GM19351 (cell line): ENCODE data around the gene GASK1A.
"Not testable (repeated sequence)": the region's sequence is repeated elsewhere in the genome, so short reads cannot be mapped to it uniquely, and the experiment has no call there.

Experiments
- ATAC-seq: cut with Tn5 transposase; IDR thresholded peaks from one replicate; pipeline ENCODE4 v1.9.1; 2021; ENCODE audit warnings: mild to moderate bottlenecking, moderate library complexity; ENCODE audit not compliant: unreplicated experiment

The GASK1A gene

GRCh38 chr3:43030162-43030935 is 51.2 kb downstream of the GASK1A start:
- no peak for ATAC-seq

- no peak for ATAC-seq
Measured at GRCh38 chr3:43031485-43031884, 52.4 kb downstream of the GASK1A start.

GRCh38 chr3:43031889-43032545 is 52.9 kb downstream of the GASK1A start:
- no peak for ATAC-seq

GRCh38 chr3:43032646-43033628 is 53.8 kb downstream of the GASK1A start:
- ATAC-seq = no peak

GRCh38 chr3:43034200-43034599 is 55.1 kb downstream of the GASK1A start:
- no peak for ATAC-seq

- no peak for ATAC-seq
Measured at GRCh38 chr3:43034911-43035310, 55.8 kb downstream of the GASK1A start.

- ATAC-seq = no peak
Measured at GRCh38 chr3:43035801-43036365, 56.8 kb downstream of the GASK1A start.

- no peak for ATAC-seq
Measured at GRCh38 chr3:43036621-43037423, 57.7 kb downstream of the GASK1A start.

GRCh38 chr3:43038010-43038409 is 58.9 kb downstream of the GASK1A start:
- ATAC-seq = no peak

- ATAC-seq = no peak
Measured at GRCh38 chr3:43041517-43041916, 62.4 kb downstream of the GASK1A start.

- ATAC-seq = no peak
Measured at GRCh38 chr3:43043071-43043766, 64.1 kb downstream of the GASK1A start.

- ATAC-seq = no peak
Measured at GRCh38 chr3:43043793-43044192, 64.7 kb downstream of the GASK1A start.

GRCh38 chr3:43045079-43045478 is 66.0 kb downstream of the GASK1A start:
- ATAC-seq = not testable (repeated sequence)

GRCh38 chr3:43046583-43046982 is 67.5 kb downstream of the GASK1A start:
- ATAC-seq = no peak

- ATAC-seq = no peak
Measured at GRCh38 chr3:43048470-43048869, 69.4 kb downstream of the GASK1A start.

GRCh38 chr3:43053291-43053690 is 74.2 kb downstream of the GASK1A start:
- ATAC-seq = no peak

GRCh38 chr3:43054754-43055153 is 75.6 kb downstream of the GASK1A start:
- no peak for ATAC-seq

GRCh38 chr3:43055393-43055792 is 76.3 kb downstream of the GASK1A start:
- no peak for ATAC-seq
